Chondrocyte (in vitro differentiated cells): Measurements from ENCODE around the gene IL17RD. TPM values are rescaled to one million over a fixed set of nuclear protein-coding genes. Genes with fewer than 3 reads are reported as not detected.

Experiments used
- DNase-seq: peaks from one replicate; pipeline ENCODE4 v3.0.0; 2021; ENCODE audit warnings: mixed read lengths, low spot score
- H3K27ac Mint-ChIP-seq: one replicate; pipeline ENCODE4 v1.8.0; 2021; ENCODE audit warnings: mild to moderate bottlenecking, moderate library complexity, mixed read lengths; ENCODE audit not compliant: unreplicated experiment
- H3K27me3 Mint-ChIP-seq: 2 replicates; pipeline ENCODE4 v1.8.0; 2021; ENCODE audit warnings: low read depth, mixed read lengths
- H3K36me3 Mint-ChIP-seq: 2 replicates; pipeline ENCODE4 v1.8.0; 2021; ENCODE audit warnings: low read depth, mixed read lengths
- H3K4me1 Mint-ChIP-seq: 2 replicates; pipeline ENCODE4 v1.8.0; 2021; ENCODE audit warnings: low read depth, mild to moderate bottlenecking, mixed read lengths
- H3K4me3 Mint-ChIP-seq: one replicate; pipeline ENCODE4 v1.8.0; 2021; ENCODE audit warnings: mild to moderate bottlenecking, moderate library complexity, mixed read lengths; ENCODE audit not compliant: unreplicated experiment
- H3K9me3 Mint-ChIP-seq: 2 replicates; pipeline ENCODE4 v1.8.0; 2021; ENCODE audit warnings: low read depth, mixed read lengths
- total RNA-seq: library from RNA; stranded (reverse); gene quantifications from 3 replicates; pipeline ENCODE4 v1.2.1, GENCODE V29; 2021
- TF ChIP-seq, protein P1 (sequence below): fragments of 200-600 bp; sonication (generic); IDR thresholded peaks from 2 replicates; pipeline ENCODE4 v1.5.0; 2021; ENCODE audit warnings: antibody characterized with exemption, mild to moderate bottlenecking, moderate library complexity

Gene IL17RD
- total RNA-seq, 1 donor from 2014 or later, result 6.3 TPM

- no peak overlapping the region for H3K27ac Mint-ChIP-seq
Measured at GRCh38 chr3:57120451-57121174, 44.5 kb downstream of the IL17RD start.

GRCh38 chr3:57120040-57120439 is 45.1 kb downstream of the IL17RD start:
- H3K27ac Mint-ChIP-seq, result no peak overlapping the region
- DNase-seq, result no peak
- no peak overlapping the region for H3K4me3 Mint-ChIP-seq
- H3K27me3 Mint-ChIP-seq, result no peaks in the 10 kb centered on the region
- H3K4me1 Mint-ChIP-seq, result no peaks in the 10 kb centered on the region
- H3K36me3 Mint-ChIP-seq, result no peaks in the 10 kb centered on the region
- no peaks in the 10 kb centered on the region for H3K9me3 Mint-ChIP-seq
- TF ChIP-seq, protein P1, sequence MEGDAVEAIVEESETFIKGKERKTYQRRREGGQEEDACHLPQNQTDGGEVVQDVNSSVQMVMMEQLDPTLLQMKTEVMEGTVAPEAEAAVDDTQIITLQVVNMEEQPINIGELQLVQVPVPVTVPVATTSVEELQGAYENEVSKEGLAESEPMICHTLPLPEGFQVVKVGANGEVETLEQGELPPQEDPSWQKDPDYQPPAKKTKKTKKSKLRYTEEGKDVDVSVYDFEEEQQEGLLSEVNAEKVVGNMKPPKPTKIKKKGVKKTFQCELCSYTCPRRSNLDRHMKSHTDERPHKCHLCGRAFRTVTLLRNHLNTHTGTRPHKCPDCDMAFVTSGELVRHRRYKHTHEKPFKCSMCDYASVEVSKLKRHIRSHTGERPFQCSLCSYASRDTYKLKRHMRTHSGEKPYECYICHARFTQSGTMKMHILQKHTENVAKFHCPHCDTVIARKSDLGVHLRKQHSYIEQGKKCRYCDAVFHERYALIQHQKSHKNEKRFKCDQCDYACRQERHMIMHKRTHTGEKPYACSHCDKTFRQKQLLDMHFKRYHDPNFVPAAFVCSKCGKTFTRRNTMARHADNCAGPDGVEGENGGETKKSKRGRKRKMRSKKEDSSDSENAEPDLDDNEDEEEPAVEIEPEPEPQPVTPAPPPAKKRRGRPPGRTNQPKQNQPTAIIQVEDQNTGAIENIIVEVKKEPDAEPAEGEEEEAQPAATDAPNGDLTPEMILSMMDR, result no peak

More at GRCh38 chr3:57120451-57121174, 44.5 kb downstream of the IL17RD start:
- no peak for DNase-seq
- Mint-ChIP-seq H3K4me1 (no peaks in the 10 kb centered on the region), H3K9me3 (no peaks in the 10 kb centered on the region), H3K36me3 (no peaks in the 10 kb centered on the region), H3K4me3 (no peak overlapping the region), H3K27me3 (no peaks in the 10 kb centered on the region)
- TF ChIP-seq, protein P1, result no peak

- Mint-ChIP-seq H3K27me3 (no peaks in the 10 kb centered on the region), H3K27ac (no peak overlapping the region), H3K4me1 (no peaks in the 10 kb centered on the region), H3K9me3 (no peaks in the 10 kb centered on the region), H3K4me3 (no peak overlapping the region), H3K36me3 (no peaks in the 10 kb centered on the region)
- no peak for DNase-seq
- TF ChIP-seq, protein P1, result no peak
Measured at GRCh38 chr3:57118254-57118653, 46.9 kb downstream of the IL17RD start.

GRCh38 chr3:57116501-57116900 is 48.7 kb downstream of the IL17RD start:
- H3K27ac Mint-ChIP-seq, result no peak overlapping the region
- TF ChIP-seq, protein P1, result no peak
- H3K36me3 Mint-ChIP-seq, result no peaks in the 10 kb centered on the region
- no peaks in the 10 kb centered on the region for H3K27me3 Mint-ChIP-seq
- no peaks in the 10 kb centered on the region for H3K9me3 Mint-ChIP-seq
- DNase-seq, result no peak
- H3K4me3 Mint-ChIP-seq, result no peak overlapping the region
- H3K4me1 Mint-ChIP-seq, result peaks cover 6% of the 10 kb centered on the region

DNA sequence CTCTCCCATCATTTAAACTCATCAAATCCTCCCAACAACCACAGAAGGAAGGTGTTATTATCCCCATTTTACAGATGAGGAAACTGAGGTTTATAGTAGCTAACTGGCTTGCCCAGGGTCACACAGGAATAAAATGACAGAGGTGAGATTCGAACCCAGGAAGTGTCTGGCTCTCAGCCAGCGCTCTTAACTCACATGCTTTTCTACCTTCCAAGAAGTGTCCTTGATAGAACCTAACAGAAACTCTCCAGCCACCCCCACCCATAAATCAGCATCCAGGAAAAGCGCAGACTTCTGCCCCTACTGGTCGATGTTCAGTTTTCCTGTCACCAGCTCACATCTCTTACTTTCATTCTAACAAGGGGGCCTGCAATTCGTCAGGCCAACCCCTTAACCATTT is 52.9 kb downstream of the IL17RD start:
- Mint-ChIP-seq H3K4me1 (peaks cover 6% of the 10 kb centered on the region), H3K36me3 (peaks cover 2% of the 10 kb centered on the region), H3K4me3 (no peak overlapping the region), H3K27ac (no peak overlapping the region), H3K27me3 (no peaks in the 10 kb centered on the region), H3K9me3 (no peaks in the 10 kb centered on the region)
- no peak for DNase-seq
- TF ChIP-seq, protein P1, result peak; percentile 66
